HG03354 (cell line): ENCODE results near the gene ENKD1.

ENCODE experiments used
- ATAC-seq: cut with Tn5 transposase; IDR thresholded peaks from one replicate; pipeline ENCODE4 v1.9.1; 2021; ENCODE audit warnings: mild to moderate bottlenecking; ENCODE audit not compliant: unreplicated experiment, poor library complexity, severe bottlenecking

The ENKD1 gene

DNA sequence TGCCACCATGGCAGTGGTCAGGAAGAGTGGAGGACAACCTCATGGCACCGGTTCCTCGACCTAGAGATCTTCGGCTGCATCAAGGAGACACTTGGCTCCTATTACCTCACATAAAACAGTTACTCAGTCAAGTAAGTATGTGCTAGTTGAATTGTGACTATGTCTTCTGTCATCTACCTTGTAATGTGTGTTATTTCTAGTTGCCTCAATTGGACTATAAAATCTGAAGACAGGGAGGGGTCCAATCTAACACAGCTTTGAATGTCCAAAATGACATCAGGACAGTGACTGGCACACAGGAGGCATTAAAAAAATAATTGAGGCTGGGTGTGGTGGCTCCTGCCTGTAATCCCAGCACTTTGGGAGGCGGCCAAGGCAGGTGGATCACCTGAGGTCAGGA is 17.2 kb upstream of the ENKD1 start:
- no peak for ATAC-seq

DNA sequence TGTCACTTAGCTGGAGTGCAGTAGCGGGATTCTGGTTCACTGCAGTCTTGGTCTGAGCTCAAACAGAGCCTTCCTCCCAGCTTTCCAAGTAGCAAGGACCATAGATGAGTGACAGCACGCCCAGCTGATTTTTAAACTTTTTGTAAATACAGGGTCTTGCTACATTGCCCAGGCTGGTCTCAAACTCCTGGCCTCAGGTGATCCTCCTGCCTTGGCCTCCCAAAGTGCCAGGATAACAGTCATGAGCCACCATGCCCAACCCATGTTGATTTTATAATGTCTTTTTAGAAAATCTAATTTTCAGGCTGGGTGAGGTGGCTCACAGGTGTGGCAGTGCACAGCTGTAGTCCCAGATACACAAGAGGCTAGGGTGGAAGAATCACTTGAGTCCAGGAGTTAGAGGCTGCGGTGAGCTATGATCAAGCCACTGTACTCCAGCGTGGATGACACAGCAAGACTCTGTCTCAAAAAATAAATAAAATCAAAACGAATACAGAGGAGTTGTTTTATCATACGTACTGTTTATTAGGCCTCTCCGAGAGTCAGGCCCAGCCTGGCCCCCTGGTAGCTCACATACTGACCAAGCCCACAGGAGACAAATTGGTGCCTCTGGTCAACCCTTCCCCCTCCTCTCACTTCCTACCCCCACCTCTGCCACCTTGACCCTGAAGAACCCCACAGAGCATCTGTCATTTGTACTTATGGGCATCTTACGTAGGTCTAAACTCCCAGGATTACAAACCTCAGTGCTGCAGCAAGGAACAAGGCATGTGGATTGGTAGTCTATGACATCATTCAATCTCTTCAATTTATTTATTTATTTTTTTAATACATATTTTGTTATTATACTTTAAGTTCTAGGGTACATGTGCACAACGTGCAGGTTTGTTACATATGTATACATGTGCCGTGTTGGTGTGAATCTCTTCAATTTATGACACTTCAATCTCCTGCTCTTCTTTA is 13.7 kb upstream of the ENKD1 start:
- no peak for ATAC-seq

GRCh38 chr16:67678354-67679023 is 11.9 kb upstream of the ENKD1 start:
- no peak for ATAC-seq

- no peak for ATAC-seq
These were observed 11.2 kb upstream of the ENKD1 start for GRCh38 chr16:67677712-67678111.

DNA sequence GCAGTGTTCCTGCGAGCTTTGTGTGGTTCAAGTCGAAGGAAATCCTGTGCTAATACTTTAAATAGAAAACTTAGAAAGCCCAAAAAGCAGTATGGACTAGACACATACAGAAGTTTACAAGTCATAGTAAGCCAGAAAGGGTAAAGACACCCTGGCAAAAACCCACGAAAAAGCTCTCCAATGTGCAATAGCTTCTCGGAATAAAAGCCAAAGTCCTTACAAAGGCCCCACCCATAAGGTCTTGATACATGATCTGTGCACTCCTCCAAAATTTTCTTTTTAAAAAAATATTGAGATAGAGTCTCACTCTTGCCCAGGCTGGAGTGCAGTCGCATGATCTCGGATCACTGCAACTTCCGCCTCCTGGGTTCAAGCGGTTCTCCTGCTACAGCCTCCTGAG is 10.4 kb upstream of the ENKD1 start:
- no peak for ATAC-seq

GRCh38 chr16:67676516-67676915 is 10.0 kb upstream of the ENKD1 start:
- no peak for ATAC-seq

GRCh38 chr16:67675999-67676398 is 9.4 kb upstream of the ENKD1 start:
- no peak for ATAC-seq

DNA sequence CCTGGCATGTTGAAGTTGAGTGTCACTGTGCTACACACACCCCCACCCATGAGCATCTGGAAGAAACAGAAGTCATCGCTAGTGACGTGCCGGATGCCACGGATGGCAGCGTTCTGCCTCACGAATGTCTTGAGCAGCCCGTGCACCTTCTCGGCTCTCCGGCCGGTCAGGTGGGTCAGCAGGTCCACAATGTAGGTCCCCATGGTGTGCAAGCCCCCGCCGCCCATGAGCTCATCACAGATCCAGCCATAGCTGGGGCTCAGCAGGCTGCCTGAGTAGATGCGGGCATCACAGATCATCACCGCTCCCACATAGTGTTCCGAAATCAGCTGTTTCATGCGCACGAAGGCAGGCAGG is 9.0 kb upstream of the ENKD1 start:
- no peak for ATAC-seq

- no peak for ATAC-seq
These were observed 8.5 kb upstream of the ENKD1 start for GRCh38 chr16:67674851-67675578.

- no peak for ATAC-seq
These were observed 7.4 kb upstream of the ENKD1 start for GRCh38 chr16:67673712-67674580.

GRCh38 chr16:67672739-67673662 is 6.5 kb upstream of the ENKD1 start:
- no peak for ATAC-seq

DNA sequence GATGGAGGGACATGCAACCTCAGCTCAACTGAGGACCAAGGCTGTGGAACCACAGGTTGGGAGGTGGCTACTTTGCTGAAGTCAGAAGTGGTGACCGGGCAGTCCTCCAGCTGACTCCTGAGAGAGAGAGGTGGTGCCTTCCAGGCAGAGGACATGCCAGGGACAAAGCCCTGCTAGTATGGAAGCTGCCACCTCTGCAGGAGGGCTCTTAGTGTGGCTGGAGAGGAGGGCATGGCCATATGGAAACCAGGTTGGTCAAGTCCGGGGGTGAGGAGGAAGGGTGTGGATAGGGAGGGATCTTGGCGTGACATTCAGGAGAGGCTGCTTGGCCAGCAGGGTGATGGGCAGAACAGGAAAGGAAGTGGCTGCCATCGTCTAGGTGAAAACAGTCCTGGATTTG is 5.8 kb upstream of the ENKD1 start:
- no peak for ATAC-seq

DNA sequence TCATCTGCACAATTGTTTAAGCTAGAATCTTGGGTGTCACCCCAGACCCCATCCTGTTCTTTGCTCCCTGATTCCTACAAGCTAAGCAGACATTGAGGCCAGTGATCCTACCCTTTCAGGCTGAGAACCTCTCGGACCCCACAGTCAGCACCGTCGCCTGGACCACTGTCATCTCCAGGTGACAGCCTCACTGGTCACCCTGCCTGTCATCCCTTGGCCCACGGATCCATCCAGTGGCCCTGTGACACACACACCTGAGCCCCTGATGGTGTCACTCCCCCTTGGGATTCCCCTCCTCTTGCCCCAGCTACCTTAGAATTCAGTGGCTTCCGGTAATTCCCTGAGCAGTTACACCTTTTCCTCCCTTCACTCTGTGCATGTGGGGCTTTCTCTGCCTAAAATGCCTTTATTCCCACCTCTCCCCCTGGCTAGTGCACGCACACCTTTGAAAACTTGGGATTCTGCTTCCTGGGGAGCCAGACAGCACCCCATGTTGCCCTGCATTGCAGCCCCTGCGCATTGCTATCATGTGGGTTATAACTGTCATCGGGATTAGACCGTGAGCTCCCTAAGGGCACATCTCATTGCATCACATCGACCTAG is 3.0 kb upstream of the ENKD1 start:
- ATAC-seq, result no peak

DNA sequence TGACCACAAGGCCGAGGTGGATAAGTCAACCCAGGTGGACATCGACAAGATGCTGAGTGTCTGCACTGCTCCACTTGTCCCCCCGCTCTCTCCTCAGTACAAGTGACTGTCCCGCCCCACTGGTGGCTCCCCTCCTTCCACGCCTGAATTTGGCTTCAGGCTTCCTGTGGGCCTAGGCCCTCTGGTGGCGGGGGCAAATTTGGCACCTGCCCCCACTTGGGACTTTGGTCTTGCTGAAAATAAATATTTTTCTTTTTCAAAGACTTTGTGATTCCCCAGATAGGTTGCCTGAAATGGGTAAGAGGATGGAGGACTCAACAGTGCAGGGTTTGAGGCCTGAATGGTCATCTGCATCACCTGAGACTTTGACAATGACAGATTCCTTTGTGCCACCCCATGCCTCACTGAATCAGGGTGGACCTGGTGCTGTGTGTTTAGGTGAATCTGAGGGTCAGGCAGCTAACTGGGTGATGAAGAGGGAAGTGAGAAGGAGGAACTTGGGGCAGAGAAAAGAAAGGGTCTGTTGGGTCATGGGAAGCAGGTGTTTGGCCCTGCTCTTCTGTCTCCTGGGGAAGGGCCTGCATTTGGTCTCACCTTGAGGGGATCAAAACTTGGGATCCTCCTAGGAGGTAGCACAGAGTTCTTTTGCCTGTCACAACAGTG is 2.1 kb upstream of the ENKD1 start:
- ATAC-seq, result no peak

DNA sequence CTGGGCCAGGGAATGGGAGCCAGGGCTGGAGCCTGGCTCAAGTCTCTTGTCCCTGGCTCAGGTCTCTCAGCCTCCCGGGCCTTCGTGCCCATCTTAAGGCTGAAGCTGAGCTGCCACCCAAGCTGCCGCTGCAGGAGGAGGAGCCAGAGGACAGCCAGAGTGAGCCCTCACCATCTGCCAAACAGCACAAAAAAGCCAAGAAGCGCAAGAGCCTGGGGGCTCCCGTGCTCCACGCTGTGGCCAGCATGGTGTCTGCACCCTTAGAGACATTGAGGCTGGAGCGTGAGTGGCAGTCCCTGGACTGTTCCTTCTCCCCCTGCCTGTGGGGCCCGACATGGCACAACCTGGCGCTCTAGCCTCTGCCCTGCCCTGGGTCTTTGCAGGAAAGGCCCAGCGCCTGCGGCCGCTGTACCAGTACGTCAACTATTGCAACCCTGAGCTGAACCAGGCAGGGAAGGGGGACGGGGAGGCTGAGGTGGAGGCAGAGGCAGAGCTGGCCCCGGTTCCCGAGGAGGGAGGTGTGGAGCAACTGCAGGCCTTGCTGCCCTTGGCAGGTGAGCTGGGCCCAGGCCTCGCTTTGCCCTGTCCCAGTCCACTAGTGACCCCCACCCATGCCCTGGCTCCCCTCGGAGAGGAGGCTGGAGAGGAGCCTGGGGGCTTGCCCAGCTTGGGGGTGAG is 1.4 kb upstream of the ENKD1 start:
- peak; percentile 78 for ATAC-seq

- no peak for ATAC-seq
These were observed 885 bp upstream of the ENKD1 start for GRCh38 chr16:67667453-67667816.

DNA sequence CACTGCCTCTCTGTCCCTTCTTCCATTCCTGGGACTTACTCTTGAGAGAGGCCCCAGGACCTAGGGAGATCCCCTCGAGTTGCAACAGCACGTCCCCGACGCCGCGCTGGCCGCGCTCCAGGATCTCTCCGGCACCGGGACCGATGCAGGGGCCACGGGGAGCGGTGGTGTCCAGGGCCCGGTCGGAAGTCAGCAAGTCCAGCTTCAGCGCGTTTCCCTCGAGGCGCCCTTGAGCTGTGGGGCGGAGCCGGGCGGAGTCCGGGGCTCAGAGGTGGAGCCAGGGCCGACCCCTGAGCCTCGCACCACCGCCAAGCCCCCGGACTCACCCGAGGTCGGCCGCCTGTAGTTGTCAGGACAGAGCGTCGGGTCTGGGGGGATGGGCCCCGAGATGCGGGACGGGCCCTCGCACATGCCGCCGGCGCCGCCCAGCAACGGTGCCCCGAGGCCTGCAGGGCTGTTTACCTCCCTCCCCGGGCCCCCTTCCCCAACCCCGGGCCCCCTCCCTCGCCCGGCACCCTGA is 458 bp downstream of the ENKD1 start:
- ATAC-seq, result no peak
